Measurements from ENCODE around the gene PDE4B.

Gene PDE4B

GRCh38 chr1:65762081-65762862, 30.4 kb upstream of the PDE4B start:
- no peak for TF ChIP-seq CTCF (IDR thresholded peaks at IDR 0.05; ENCODE audit: extremely low read depth, missing control alignments)
- no peak for DNase-seq (ENCODE audit: low spot score)

- DNase-seq (ENCODE audit: low spot score): no peak
- TF ChIP-seq CTCF (IDR thresholded peaks at IDR 0.05; ENCODE audit: extremely low read depth, missing control alignments): no peak
Measured at GRCh38 chr1:65764052-65764451, 28.6 kb upstream of the PDE4B start.

- TF ChIP-seq CTCF (IDR thresholded peaks at IDR 0.05; ENCODE audit: extremely low read depth, missing control alignments): no peak
- DNase-seq (ENCODE audit: low spot score): no peak
Measured at GRCh38 chr1:65765631-65766030, 27.1 kb upstream of the PDE4B start.

GRCh38 chr1:65769636-65770035, 23.1 kb upstream of the PDE4B start:
- no peak for TF ChIP-seq CTCF (IDR thresholded peaks at IDR 0.05; ENCODE audit: extremely low read depth, missing control alignments)
- DNase-seq (ENCODE audit: low spot score): no peak

- TF ChIP-seq CTCF (IDR thresholded peaks at IDR 0.05; ENCODE audit: extremely low read depth, missing control alignments): no peak
- no peak for DNase-seq (ENCODE audit: low spot score)
Measured at GRCh38 chr1:65772607-65773006, 20.1 kb upstream of the PDE4B start.

GRCh38 chr1:65773391-65774123, 19.1 kb upstream of the PDE4B start:
- no peak for DNase-seq (ENCODE audit: low spot score)
- no peak for TF ChIP-seq CTCF (IDR thresholded peaks at IDR 0.05; ENCODE audit: extremely low read depth, missing control alignments)

GRCh38 chr1:65788762-65789161, 3.9 kb upstream of the PDE4B start:
- no peak for TF ChIP-seq CTCF (IDR thresholded peaks at IDR 0.05; ENCODE audit: extremely low read depth, missing control alignments)
- DNase-seq (ENCODE audit: low spot score): no peak

Data from GM20000 (cell line).